ENCODE measurements around the gene NELL1.

The NELL1 gene

DNA sequence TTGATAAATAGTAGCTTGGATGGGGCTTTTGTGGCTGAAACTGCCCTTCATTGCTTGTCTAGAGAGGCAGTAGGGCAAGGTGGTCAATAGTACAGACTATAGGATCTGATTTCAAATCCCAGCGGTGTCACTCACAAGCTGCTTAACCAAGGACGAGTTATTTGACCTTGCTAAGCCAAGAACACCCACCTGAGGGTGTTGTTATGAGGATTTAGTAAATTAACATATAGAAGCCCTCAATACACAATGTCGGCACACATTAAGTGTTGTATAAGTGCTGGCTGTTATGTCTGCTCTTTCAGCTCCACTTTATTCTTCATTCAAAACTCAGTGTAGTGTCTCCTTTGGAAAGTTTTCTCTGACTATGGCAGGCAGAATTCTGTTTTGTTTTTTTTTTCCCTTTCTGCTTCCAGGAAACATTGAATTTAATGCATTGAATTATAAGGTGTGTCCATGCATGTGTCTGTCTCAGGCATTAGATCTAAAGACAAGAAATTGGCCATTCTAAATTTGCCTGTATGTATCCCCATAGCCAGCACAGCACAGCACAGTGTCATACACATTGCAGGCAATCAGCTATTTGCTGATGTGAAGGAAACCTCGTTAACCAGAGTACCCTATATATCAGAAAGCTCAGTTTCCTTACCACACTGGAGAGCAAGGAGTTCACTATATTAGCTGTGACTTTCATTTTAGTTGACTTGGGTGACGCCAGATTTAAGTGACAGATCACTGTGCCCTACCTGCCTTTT is 212.1 kb downstream of the NELL1 start:
- DNase-seq: no peak

DNA sequence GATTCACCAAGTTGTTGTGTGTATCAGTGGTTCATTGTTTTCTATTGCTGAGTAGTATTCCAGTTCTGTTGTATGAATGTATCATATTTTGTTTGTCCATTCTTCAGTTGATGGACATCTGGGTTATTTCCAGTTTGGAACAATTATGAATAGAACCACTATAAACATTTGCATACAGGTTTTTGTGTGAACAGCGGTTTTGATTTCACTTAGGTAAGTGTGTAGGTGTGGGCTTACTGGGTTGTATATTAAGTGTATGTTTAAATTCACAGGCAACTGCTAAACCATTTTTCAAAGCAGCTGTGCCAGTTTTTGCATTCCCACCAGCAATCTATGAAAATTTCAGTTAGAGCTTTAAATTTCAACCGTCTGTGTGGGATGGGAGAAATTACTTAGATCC is 217.8 kb downstream of the NELL1 start:
- no peak for DNase-seq

DNA sequence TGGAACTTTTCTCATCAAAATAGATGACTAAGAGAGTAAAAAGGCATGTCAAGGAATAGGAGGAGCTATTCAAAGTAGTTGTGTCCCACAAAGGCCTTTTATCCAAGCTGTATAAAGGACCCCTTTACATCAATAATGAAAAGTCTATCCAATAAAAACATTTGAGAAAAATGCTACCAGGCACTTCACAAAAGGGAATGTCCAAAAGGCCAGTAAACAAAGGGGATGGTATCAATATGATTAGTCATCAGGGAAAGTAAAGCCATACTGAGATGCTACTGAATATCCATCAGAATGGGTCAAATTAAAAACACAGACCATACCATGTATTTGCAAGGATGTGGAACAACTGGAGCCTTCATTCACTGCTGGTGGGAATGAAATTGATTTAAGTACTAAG is 224.9 kb downstream of the NELL1 start:
- no peak for DNase-seq

DNA sequence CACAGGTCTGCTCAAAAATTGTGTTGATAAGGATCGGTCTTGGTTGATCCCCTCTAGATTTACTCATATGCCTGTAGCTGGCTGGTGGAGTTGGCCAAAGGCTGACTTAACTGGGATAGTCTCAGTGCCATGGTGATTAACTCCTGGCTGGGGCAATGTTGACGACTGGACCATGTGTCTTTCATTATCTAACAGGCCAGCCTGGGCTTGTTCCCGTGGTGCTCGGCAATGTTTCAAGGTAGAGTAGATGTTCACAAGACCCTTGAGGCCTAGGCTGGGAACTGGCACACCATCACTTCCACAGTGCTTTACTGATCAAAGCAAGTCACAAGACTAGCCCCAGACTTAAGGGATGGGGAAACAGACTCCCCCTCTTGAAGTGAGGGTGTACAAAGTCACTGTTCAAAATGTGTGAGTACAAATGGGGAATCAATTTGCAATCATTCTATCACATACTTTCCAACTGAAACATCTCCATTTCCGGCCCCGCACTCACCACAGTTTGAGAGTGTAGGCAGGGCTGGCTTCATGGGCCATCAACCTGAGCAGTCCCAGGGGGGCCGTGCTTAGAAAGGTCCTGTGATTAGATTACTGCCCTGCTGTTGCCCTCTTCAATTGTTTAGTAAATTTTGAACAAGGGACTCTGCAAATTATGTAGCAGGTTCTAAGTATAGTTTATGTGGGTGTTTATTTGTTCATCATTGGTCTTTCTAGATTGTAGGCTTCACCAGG is 240.8 kb downstream of the NELL1 start:
- DNase-seq: peak; percentile 30 to 37

DNA sequence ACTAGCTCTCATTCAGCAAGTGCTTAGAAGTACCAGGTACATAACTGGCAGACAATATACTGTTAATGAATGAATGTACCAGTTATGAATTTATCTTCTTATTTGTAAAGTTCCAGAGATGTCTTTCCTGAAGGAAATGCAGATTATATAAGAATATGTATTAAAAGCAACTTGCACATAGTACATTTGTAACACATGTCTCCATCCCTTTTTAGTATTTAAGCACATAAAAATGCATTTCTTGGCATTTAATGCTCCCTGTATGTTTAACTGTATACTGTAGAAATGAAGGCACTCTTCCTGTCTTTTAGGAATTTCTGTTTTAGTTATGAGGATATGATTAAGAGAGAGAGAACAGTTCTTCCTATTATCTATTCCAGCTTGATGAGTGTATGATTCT is 241.3 kb downstream of the NELL1 start:
- DNase-seq: no peak

DNA sequence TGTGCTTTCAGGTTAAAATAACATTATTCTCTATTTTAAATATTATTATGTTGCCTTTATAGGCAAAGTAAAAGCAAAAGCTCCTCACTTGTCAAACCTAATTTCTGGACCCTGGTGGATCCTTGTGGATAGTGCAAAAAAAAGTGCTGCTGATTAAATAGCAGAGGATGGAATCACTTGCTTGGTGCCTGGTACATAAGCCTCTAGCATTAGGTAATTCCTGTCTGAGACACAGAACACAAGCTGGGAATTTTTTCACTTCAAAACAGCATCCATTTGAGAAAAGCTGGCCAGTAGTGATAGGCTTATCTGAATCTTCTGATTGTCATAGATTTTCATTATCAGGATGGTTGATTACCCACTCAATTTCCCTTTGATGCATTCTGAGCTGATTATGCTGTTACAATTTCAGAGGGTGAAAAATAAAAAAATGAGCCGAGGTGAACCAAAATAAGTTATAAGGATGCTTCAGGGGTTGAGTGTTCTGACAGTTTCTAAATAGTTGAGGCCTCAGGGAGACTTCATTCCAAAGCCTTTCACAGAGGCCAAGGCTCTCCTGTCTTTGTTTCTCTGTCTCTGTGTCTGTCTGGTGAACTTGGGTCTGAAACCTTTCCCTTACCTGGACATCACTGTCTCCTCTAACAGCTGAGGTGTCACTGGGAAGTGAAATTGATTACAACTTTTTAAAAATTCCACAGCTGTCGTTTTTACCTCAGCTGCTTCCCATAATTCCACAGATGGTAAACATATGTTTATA is 242.9 kb downstream of the NELL1 start:
- DNase-seq: no peak

DNA sequence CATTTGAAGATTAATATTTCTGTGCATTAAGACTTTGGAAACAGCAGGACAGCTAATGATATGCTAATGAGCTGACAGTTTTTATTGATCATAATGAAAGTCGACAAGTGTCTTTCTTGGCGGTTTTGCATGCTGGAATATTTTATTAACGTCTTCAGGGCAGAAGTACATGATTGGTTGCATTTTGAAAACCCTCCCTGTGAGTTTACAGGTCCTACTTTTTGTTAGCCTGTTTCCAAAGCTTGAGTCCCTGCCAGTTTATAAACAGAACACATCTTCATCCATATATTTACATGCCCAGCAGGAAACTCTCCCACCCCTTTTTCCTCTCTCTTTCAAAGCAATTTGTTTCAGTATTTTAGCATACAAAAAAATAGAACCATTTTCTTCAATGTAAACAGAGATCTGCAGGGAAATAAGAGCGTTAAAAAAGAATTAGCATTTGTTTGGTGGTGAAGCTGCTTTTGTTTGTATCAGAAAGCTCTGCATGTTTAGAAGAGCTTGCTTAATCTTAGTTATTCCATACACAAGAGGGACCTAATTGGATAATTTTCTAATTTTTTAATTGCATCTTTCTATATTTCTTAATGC is 243.6 kb downstream of the NELL1 start:
- no peak for DNase-seq

DNA sequence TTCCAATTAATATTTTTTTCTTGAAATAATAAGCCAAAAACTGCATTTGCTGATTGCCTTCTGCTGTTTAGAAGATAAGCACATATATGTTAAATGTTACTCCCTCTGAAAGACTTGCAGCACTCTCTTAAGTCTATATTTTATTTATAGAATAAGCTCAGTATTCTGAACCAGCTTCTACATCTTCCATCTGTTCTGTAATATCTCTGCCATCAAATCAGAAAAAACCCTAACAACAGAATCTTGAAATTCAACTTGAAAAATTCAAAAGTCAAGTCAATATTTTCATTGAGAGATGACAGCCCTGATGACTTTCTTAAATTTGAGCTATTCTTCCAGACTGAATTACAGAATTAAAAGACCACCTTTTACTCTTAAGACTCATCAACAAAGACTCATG is 247.9 kb downstream of the NELL1 start:
- DNase-seq: no peak

DNA sequence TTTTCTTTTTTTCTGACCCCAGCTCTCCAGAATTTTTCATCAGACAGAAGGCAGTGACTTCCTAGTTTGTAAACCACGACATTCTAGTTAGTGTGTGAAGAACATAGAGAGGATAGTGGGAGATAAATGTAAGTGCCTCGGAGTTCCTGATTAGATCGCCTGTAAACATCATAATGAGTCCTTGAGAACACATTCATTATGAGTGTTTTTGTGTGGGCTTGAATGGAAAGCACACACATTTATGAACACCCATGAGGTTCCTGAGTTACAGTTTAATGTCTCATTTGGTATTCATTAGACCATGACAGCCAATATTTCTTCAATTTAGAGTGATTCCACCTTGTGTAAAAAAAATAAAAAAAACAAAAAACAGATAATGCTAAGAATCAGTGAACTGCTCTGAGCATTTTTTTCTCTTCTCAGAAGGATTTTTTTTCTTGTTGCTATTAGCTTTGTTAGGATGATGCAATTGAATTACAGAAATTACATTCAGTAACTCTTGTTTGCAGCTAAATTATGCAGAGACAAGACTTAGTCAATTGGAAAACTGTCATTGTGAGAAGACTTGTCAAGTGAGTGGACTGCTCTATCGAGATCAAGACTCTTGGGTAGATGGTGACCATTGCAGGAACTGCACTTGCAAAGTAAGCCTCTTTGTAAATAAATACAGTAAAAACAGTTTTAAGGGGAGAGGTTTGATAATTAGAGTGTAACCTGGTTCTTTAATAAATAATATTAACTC is 257.6 kb downstream of the NELL1 start:
- no peak for DNase-seq

DNA sequence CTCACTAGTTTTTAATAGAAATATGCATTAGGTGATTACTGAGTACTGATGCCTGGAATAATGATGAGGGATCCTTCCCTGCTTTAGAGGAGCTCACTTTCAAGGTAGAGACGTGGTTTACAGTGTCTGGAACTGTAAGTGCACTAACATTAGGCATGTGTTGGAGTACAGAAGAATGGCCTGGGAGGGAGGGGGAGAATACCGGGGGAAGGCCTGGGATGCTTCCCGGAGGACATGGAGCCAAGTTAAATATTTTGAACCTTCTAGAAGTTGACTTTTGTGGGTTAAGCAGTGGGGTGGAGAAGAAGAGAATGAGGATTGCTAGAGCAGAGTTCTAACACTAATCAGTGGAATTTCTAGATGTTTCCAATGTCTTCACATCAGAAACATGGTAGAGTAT is 261.6 kb downstream of the NELL1 start:
- no peak for DNase-seq

DNA sequence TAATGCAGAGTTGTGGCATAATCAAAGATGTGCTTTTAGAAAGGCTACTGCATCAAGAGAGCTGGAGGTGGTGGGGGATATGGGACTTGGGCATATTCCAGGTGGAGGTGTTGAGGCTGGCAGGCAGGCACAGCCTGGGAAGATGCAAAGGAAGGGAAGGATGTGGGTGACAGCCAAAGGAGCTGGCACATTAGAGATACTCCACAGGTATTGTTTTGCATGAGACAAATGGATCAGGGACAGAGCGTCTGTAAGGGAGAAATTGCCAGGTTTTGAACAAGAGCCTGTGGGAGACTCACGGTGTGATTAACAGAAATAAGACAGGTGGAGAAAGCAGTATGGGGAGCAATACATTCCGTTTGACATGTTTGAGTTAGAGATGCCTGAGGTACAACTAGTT is 263.7 kb downstream of the NELL1 start:
- DNase-seq: no peak

DNA sequence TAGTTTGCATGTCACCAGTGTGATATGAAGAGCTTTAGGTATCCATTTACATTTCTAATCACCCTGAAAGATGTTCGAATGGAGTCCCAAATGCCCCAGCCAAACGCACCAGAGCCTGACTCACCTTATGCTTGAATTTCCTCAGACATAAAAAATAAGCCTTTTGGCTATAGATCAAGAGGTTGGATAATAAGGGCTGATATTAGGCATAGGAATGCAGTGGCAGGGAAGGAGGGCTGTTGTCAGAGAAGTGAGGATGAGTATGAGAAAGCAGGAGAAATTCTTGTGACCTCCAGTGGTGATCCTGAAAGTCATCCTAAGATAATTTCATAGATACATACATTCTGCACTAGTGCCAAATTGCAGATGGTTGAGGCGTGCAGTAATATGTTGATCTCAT is 264.6 kb downstream of the NELL1 start:
- DNase-seq: no peak

DNA sequence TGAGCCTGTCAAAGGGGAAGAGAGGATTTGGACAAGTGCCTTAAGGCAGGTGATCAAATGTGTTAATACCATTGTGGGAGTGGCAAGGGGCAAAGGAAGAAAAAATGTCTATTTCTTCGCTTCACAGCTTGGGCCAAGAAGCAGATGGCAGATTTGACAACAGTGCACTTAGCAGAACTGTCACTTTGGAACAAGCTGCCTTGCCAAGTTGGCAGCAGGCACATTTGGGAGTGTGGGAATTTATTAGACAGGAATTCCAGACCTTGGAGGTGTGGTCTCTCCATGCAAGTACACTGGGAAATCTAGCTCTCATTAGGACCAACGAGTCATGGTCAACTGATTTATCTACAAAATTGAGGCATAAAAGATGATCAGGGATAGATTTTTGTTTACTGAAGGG is 265.1 kb downstream of the NELL1 start:
- DNase-seq: peak in 1 of 2 experiments; percentile 8

DNA sequence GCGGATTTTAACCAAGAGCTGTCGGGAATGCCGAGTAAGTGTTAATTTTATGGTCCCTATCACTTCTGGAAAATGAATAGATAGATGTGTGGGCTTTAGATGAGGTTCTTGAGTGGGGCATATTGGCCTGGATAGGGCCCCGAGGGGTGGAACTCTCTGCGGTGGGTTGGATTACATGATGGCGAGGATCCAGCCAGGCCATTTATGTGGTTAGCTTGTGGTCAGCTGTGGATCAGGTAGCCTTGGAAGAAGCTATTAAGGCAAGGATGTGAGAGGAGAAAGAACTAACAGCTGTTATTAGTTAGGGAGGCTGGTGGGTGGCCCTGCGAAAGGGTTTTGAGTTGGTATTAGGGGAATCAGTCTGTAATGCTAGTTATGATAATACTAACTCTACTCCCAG is 268.4 kb downstream of the NELL1 start:
- no peak for DNase-seq

DNA sequence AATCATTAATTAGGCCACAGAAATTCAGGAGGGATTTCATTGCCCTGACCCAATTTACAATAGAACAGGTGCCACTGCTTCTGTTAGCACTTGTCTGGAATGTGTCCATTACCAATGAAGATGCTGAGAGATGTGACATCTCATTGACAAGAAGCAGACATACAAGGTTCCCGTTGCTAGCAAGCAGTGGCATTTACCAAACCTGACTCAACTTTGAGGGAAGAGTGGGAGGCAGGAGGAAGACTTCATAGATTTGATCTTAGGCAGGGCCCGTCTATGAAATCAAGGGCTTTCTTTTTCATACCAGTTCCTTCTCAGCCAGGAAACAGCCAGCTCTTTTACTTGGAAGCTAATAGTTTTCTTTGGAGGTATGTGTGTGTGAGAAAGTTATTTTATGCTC is 280.2 kb downstream of the NELL1 start:
- no peak for DNase-seq

DNA sequence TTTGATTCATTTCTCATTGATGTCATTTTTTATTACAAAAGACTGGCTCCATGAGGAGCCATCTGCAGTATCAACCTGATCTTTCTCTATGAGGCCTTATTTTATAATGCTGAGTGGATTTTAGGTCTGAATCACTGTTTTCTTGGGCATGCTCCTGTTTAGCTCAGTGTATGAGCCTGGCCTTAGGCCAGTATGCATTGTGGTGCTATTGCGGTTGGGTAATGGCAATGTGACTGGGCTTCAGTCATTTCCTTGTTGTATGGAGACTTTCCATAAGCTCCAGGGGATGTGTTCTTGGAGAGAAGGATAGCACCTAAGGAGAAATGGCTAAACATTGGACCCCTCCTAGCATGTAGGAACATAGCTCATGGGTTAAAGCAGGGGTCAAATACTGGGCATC is 293.2 kb downstream of the NELL1 start:
- no peak for DNase-seq

DNA sequence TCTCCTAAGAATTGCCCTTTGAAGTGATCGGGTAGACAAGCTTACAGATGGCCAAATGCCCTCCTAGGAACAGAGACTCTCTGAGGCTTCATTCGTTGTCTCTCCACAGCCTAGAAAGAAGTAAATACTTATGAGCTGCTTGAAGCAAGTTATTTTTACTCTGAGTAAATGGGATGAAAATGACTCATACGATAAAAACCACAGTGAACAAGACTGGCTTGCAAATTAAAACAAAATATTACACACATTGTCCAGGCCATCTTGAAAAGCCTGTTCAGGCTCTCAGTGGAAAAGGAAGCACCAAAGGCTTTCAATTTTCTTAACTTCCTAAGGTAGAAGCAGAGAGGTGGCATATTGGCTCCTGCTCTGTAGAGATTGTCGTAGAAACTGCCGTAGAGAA is 294.2 kb downstream of the NELL1 start:
- DNase-seq: no peak

DNA sequence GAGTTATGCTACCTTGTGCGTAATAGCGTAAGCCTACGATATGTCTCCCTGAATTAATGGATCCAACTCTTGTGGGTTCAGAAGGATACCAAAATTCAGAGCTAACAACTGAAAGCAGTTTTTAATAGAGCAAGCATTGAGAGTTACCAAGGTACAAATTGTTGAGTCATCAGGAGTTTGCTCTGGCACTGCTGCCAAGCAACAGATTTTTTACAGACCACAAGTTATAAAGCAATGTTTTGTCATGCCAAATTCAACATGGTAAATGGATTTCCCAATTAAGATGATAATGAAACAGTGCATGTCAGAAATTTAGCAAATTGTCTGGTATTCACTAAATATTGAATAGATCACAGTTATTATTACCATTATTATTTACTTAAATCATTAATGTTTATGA is 295.6 kb downstream of the NELL1 start:
- no peak for DNase-seq

DNA sequence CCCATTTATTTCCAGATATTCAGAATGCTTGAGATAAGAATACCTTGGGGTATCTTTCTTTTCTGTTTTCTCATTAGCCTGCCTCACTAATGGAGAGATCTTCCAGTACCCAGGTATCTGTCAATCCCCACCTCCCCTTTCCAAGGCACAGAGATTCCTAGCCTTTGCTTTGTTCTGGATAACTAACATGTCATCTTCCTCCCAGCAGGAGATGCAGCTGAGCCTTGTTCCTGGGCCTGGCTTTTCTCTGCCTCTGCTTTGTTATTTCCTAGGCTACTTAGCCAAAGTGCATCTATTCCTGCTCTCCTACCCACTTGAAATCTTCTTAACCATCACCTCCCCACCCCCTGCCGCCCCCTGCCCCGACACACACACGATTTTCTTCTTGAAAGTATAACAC is 297.1 kb downstream of the NELL1 start:
- DNase-seq: no peak

DNA sequence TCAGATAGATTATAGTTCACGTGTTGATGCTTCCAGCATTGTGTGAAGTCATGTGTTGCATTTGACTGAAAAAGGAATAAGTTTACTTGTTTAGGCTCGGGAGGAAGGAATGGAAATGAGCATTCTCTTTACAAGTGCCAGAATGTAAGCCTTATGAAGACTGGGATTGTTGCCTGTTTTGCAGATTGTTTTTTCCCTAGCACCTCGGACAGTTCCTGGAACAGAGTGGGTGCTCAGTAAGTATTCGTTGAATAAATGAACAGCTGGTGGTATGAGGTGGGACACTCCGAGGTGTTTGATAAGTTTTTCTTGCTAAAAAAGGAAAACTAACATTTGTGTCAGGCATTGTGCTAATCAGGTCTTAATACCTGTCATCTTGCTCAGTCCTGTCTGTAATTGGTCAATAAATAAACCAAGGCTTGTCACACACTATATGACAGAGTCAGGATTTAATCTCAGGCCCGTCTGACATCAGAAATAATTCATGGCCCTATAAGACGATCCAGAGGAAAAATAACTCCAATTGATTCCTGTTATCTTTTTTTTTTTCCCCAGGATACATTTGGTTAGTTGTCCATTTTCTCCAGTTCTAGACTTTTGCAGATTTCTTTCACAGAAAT is 304.7 kb downstream of the NELL1 start:
- no peak for DNase-seq

DNA sequence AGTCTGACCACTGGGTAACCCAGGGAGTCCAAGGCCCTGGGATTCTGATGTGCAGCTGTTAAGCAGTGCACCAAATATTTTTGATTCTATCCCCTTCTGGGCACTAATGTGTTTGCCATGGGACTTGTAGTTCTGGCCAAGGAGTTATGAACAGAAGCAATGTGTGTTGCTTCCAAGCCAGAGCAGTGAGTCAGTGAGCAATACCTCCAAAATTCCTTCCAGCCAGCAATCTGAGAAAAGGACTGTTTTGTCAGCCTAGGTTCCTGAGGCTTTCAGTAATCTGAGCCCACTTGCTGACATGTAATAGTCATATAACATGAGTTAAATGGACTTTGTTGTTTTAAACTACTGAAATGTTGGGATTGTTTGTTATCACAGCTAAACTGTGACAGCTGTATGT is 311.4 kb downstream of the NELL1 start:
- no peak for DNase-seq

DNA sequence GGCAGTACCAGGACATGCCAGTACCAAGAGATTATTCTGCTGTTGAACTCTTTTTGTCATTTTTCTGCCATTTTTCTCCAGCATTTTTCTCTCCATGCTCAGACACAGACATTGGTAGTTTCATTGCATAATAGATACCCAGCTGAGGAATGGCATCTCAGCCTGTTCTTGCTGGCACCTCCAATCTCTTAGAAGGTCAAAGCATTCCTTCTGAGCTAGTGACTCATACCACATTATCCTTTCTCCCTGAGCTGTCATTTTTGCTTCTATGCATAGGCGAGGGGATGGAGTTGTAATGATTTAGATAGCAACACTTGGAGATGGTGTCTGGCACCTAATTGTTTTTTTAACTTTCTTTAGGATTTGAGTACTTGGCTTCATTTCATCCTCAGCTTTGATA is 321.1 kb downstream of the NELL1 start:
- no peak for DNase-seq

Data from NCI-H446 (cell line).